RWPE1 (cell line): ENCODE data around the gene TSPAN9.

Experiments used
- CTCF ChIA-PET: fragments of 350-600 bp; sonication (Branson Sonifier 250); formaldehyde crosslinking; extraction: SDS; loops from one replicate; lab custom pipeline; 2021; lab: Yijun Ruan, JAX
- POLR2A ChIA-PET: fragments of 400-600 bp; formaldehyde crosslinking; extraction: SDS; loops from one replicate; lab custom pipeline; 2020; ENCODE audit warnings: antibody characterized with exemption; ENCODE audit not compliant: low non-redundant PET; lab: Yijun Ruan, JAX
- DNase-seq: peaks from one replicate; pipeline ENCODE4 v3.0.0; 2012; ENCODE audit warnings: low spot score
- H3K27ac ChIP-seq: fragments of 450-650 bp; 2 replicates; pipeline ENCODE4 v1.5.1; 2017
- TF ChIP-seq, protein P1 (sequence below): fragments of 450-650 bp; conservative IDR thresholded peaks from 2 replicates; pipeline ENCODE4 v1.5.1; 2017; ENCODE audit warnings: low read depth, mild to moderate bottlenecking

TSPAN9 gene

DNA sequence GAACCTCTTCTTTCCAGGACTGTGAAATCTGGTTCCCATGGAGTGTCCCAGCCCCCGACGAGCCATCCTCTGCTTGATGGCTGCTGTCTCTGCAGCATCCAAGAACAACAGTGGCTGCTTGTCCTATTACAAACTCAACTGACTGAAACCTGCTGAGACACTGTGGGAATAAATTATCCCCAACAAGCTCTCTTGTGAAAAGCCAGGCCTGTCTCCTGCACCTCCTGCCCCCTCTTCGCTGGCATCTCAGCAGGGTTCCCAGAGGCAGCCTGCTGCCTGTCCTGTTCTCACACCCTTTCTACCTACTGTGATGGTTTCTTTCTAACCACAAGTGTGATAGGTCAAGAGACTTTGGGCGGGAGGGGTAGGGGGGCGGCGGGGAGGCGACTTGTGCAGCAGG lies 180.2 kb downstream of the TSPAN9 start:
- DNase-seq: no peak
- TF ChIP-seq, protein P1, sequence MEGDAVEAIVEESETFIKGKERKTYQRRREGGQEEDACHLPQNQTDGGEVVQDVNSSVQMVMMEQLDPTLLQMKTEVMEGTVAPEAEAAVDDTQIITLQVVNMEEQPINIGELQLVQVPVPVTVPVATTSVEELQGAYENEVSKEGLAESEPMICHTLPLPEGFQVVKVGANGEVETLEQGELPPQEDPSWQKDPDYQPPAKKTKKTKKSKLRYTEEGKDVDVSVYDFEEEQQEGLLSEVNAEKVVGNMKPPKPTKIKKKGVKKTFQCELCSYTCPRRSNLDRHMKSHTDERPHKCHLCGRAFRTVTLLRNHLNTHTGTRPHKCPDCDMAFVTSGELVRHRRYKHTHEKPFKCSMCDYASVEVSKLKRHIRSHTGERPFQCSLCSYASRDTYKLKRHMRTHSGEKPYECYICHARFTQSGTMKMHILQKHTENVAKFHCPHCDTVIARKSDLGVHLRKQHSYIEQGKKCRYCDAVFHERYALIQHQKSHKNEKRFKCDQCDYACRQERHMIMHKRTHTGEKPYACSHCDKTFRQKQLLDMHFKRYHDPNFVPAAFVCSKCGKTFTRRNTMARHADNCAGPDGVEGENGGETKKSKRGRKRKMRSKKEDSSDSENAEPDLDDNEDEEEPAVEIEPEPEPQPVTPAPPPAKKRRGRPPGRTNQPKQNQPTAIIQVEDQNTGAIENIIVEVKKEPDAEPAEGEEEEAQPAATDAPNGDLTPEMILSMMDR: no peak
- ChIA-PET POLR2A (no interaction called here), CTCF (interaction anchor here (1.7 kb wide), 1 partner anchor 18 kb away, joined by 5 read pairs; no protein-coding TSS in a partner anchor)
- H3K27ac ChIP-seq: no peak overlapping the region

DNA sequence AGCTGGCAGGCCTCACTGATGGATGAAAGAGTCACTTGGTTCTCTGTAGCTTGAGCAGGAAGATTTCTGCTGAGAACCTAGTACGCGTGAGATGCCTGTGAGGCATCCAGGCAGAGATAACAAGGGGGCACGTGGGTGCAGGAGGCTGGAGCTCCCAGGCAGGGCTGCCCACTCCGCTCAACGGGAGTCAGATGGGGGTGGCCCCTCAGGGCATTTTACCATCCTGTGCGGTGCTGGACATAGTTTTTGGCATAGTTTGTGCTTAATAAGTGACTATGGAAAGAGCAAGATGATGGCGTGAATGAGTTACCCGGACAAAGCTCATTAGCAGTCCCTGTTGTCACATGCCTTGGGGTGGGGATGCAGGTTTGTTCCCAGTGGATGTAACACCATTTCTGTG lies 182.8 kb downstream of the TSPAN9 start:
- TF ChIP-seq, protein P1: no peak
- no peak for DNase-seq
- ChIA-PET POLR2A (no interaction called here), CTCF (interaction anchor here (0.8 kb wide), 1 partner anchor 15 kb away, joined by 3 read pairs; no protein-coding TSS in a partner anchor)
- no peak overlapping the region for H3K27ac ChIP-seq

DNA sequence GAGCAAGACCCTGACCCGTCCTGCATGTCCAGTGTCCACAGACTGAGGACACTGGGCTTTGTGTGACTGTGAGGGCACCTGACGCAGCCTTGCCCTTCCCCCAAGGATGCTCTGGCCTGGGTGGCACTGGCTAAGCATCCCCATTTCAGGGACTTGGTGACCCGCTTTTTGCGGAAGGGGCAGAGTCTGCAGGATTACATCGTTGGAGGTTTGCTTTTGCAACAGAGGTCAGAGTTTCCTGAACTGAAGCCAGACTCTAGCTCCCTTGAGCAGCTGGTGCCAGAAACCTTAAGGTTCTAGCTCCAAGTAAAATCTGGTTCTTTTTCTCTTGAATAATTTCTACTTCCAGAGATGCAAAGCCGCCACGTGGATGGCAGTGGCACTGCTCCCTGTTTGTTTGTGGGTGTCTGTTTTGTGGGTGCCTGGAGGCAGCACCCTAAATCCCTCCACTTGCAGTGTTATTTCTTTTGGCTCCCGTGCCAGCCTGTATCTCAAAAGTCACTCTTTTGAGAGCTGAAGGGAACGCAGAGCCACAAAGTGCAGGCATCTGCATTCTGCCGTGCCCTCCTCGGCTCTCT lies 184.7 kb downstream of the TSPAN9 start:
- ChIA-PET CTCF (interaction anchor here (0.8 to 0.9 kb wide), 2 partner anchors 12 to 285 kb away, joined by 4 to 11 read pairs; no protein-coding TSS in a partner anchor), POLR2A (no interaction called here)
- DNase-seq: no peak
- no peak overlapping the region for H3K27ac ChIP-seq
- TF ChIP-seq, protein P1: no peak

DNA sequence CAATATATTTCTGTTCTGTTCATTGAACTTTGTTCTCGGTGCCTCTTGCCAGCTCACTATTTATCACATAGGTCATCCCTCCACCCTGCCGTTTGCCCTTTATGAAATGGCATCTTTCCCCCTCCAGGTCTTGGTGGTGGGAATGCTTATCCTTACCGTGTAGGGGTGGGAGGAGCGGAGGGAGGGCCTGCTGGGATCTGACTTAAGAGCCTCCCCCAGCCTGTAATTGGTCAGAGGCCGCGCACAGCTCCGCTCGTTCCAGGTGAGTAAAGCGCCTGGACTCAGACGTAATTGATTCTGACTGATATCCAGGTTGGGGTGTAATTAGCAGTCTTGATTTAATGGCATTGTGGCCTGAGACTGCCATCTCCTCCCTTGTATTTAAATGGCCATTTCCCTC lies 185.3 kb downstream of the TSPAN9 start:
- POLR2A ChIA-PET: no interaction called here
- CTCF ChIA-PET: interaction anchor here (0.8 to 0.9 kb wide), 2 partner anchors 11 to 285 kb away, joined by 4 to 11 read pairs; no protein-coding TSS in a partner anchor
- TF ChIP-seq, protein P1: no peak
- DNase-seq: no peak
- H3K27ac ChIP-seq: no peak overlapping the region

DNA sequence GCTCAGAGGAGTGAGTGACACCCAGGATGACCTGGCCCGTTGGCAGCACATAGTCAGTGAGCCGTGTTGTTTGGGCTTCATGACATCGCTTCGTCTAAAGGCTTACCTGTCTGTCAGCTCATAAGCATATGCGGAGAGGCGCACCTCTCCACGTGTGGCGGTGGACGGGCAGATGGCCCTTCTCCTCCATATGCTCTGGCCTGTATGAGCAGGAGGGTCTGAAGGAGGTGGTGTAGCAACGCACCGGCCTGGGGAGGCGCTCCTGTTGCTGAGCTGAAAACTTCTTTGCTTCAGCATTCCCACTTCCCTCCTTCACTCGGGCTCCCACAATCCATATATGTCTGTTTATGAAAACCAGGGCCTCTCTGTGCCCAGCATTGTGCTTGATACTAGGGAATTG lies 186.1 kb downstream of the TSPAN9 start:
- no peak overlapping the region for H3K27ac ChIP-seq
- no peak for DNase-seq
- CTCF ChIA-PET: interaction anchor here (0.7 kb wide), 1 partner anchor 406 kb away, joined by 4 read pairs; no protein-coding TSS in a partner anchor
- POLR2A ChIA-PET: no interaction called here
- TF ChIP-seq, protein P1: no peak

DNA sequence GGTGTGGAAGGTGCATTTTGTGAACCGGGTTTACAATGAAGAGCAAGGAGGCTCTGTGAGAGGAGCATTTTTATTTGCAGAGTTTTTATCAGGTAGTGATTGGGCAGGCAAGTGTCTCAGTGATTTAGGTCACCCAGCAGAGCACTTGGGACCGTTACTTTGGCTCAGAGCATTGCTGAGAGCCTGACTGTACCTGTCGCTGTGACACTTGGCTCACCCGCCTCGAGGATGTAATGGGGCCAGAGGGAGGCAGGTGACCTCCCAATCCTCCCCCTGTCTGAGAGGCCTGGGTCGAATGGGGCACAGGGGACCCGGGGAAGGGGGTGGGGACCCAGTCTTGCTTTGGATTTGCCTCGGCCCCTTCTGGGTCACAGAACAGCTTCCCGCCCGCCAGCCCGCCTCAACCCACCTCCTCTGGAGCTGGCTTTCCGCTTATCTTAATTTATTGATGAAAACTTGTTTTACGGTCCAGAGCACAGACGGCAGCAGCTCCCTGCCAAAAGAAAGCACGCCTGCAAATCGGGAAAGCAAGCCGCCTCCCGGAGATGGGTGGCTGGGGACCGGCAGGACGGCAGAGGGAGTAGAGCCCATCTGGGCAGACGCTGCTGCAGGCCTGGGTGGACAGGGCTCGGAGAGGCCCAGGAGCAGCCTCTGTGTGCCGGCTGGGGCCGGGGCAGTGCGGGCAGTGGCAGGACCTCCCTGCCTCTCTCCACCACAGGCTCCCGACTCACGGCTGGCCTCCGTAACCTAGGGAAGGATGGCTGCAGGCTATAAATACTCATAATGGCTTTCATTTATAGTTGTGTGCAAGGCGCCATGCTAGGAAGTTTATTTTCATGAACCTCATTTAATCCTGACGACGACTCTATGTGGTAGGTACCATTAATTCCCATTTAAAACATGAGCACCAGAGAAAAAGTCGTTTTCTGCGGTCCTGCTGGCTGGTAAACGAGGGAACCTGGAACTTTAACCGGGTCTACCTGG lies 187.1 kb downstream of the TSPAN9 start:
- CTCF ChIA-PET: interaction anchor here (0.7 to 1.9 kb wide), 2 partner anchors 11 to 406 kb away, joined by 4 to 7 read pairs; no protein-coding TSS in a partner anchor
- TF ChIP-seq, protein P1: no peak
- H3K27ac ChIP-seq: no peak overlapping the region
- POLR2A ChIA-PET: no interaction called here
- DNase-seq: no peak
